ENCODE measurements around the gene AFTPH.

Gene AFTPH

GRCh38 chr2:64594226-64594989 lies 70.3 kb downstream of the AFTPH start:
- Histone ChIP-seq H3K4me1 (ENCODE audit: insufficient read depth, poor library complexity, severe bottlenecking) (peaks cover 14% of the 10 kb centered on the region), H3K9me3 (ENCODE audit: severe bottlenecking) (no peaks in the 10 kb centered on the region), H3K4me3 (ENCODE audit: severe bottlenecking) (no peak overlapping the region), H3K27ac (ENCODE audit: poor library complexity, severe bottlenecking) (peak overlapping the region; percentile 57), H3K27me3 (ENCODE audit: insufficient read depth, poor library complexity, severe bottlenecking) (no peaks in the 10 kb centered on the region), H3K36me3 (ENCODE audit: low read depth) (peaks cover 26% of the 10 kb centered on the region)
- ATAC-seq (ENCODE audit: low read depth): peak; percentile 67
- no peak for DNase-seq (ENCODE audit: low spot score)
- no peak for TF ChIP-seq CTCF (IDR thresholded peaks at IDR 0.05; ENCODE audit: poor library complexity, severe bottlenecking)

GRCh38 chr2:64595397-64596176 lies 71.5 kb downstream of the AFTPH start:
- Histone ChIP-seq H3K36me3 (ENCODE audit: low read depth) (peaks cover 18% of the 10 kb centered on the region), H3K4me1 (ENCODE audit: insufficient read depth, poor library complexity, severe bottlenecking) (peaks cover 14% of the 10 kb centered on the region), H3K27ac (ENCODE audit: poor library complexity, severe bottlenecking) (peak overlapping the region; percentile 57), H3K4me3 (ENCODE audit: severe bottlenecking) (no peak overlapping the region), H3K27me3 (ENCODE audit: insufficient read depth, poor library complexity, severe bottlenecking) (no peaks in the 10 kb centered on the region), H3K9me3 (ENCODE audit: severe bottlenecking) (no peaks in the 10 kb centered on the region)
- ATAC-seq (ENCODE audit: low read depth) (peak; percentile 44; the same call in 2 of the 3 replicates), DNase-seq (ENCODE audit: low spot score) (no peak)
- peak; percentile 38 for TF ChIP-seq CTCF (IDR thresholded peaks at IDR 0.05; ENCODE audit: poor library complexity, severe bottlenecking)

GRCh38 chr2:64598226-64598625 lies 74.1 kb downstream of the AFTPH start:
- H3K9me3 ChIP-seq (ENCODE audit: severe bottlenecking): no peaks in the 10 kb centered on the region
- ATAC-seq (ENCODE audit: low read depth): no peak
- H3K27ac ChIP-seq (ENCODE audit: poor library complexity, severe bottlenecking): no peak overlapping the region
- H3K36me3 ChIP-seq (ENCODE audit: low read depth): no peaks in the 10 kb centered on the region; the same call in 1 of the 2 replicates
- DNase-seq (ENCODE audit: low spot score): no peak
- no peaks in the 10 kb centered on the region for H3K27me3 ChIP-seq (ENCODE audit: insufficient read depth, poor library complexity, severe bottlenecking)
- TF ChIP-seq CTCF (IDR thresholded peaks at IDR 0.05; ENCODE audit: poor library complexity, severe bottlenecking): no peak
- H3K4me3 ChIP-seq (ENCODE audit: severe bottlenecking): no peak overlapping the region
- peaks cover 14% of the 10 kb centered on the region for H3K4me1 ChIP-seq (ENCODE audit: insufficient read depth, poor library complexity, severe bottlenecking)

- TF ChIP-seq CTCF (IDR thresholded peaks at IDR 0.05; ENCODE audit: poor library complexity, severe bottlenecking): no peak
- Histone ChIP-seq H3K36me3 (ENCODE audit: low read depth) (no peaks in the 10 kb centered on the region), H3K9me3 (ENCODE audit: severe bottlenecking) (no peaks in the 10 kb centered on the region), H3K27me3 (ENCODE audit: insufficient read depth, poor library complexity, severe bottlenecking) (no peaks in the 10 kb centered on the region), H3K4me3 (ENCODE audit: severe bottlenecking) (no peak overlapping the region), H3K27ac (ENCODE audit: poor library complexity, severe bottlenecking) (no peak overlapping the region), H3K4me1 (ENCODE audit: insufficient read depth, poor library complexity, severe bottlenecking) (peaks cover 6% of the 10 kb centered on the region)
- DNase-seq (ENCODE audit: low spot score) (no peak), ATAC-seq (ENCODE audit: low read depth) (no peak)
Measured at GRCh38 chr2:64599469-64599868, 75.3 kb downstream of the AFTPH start.

Data from RWPE2 (cell line).